Vagina (tissue), 2 donors: ENCODE measurements around the gene GOLGA5.

Source experiments
- POLR2AphosphoS5 ChIP-seq, 2 donors: sonication (generic); formaldehyde crosslinking; IDR thresholded peaks; one replicate each; pipeline ENCODE4 v1.9.0; 2017; ENCODE audit warnings: antibody characterized with exemption in 2 of 2, mild to moderate bottlenecking in 2 of 2, low read depth in 1 of 2; ENCODE audit not compliant: insufficient read depth in 1 of 2
- TF ChIP-seq, protein P1 (sequence below), 3 experiments: fragments of 450-650 bp in 2 of 3; fragments of 200-600 bp in 1 of 3; sonication (generic) in 1 of 3; IDR thresholded peaks; one replicate each; pipeline ENCODE4 v1.5.1; 2017 to 2019; ENCODE audit warnings: antibody characterized with exemption in 3 of 3, mild to moderate bottlenecking in 2 of 3, moderate library complexity in 2 of 3

DNA sequence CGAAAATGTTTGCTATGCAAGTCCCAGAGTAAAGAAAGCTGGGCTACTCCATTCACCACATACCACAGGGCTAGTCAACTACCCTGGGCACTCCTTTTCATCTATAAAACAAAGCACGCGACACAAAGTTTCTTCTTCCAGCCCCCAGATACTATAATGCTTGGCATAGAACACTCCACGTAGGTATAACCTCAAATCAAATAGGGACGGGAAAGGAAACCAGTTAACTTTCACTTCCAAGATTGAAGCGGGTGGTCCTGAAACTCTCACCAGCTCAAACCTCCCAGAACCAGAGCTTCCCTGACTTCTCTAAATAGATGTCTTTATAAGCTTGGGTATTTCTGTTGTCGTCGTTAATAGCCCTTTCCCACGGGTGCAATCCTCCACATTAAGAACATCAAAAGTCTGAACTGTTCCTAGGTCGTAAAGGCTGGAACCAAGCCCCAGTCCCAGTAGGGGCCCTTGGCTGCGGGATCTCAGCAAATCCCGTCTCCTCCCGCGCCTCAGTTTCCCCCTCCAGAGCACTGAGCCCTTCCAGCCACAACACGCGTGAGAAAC, 46.3 kb upstream of the GOLGA5 start:
- TF ChIP-seq, protein P1, sequence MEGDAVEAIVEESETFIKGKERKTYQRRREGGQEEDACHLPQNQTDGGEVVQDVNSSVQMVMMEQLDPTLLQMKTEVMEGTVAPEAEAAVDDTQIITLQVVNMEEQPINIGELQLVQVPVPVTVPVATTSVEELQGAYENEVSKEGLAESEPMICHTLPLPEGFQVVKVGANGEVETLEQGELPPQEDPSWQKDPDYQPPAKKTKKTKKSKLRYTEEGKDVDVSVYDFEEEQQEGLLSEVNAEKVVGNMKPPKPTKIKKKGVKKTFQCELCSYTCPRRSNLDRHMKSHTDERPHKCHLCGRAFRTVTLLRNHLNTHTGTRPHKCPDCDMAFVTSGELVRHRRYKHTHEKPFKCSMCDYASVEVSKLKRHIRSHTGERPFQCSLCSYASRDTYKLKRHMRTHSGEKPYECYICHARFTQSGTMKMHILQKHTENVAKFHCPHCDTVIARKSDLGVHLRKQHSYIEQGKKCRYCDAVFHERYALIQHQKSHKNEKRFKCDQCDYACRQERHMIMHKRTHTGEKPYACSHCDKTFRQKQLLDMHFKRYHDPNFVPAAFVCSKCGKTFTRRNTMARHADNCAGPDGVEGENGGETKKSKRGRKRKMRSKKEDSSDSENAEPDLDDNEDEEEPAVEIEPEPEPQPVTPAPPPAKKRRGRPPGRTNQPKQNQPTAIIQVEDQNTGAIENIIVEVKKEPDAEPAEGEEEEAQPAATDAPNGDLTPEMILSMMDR (IDR thresholded peaks at IDR 0.05): no peak
- no peak for TF ChIP-seq POLR2AphosphoS5 (IDR thresholded peaks at IDR 0.05; ENCODE audit: insufficient read depth in 1 of 2, low read depth in 1 of 2)
